BLaER1 treated with 17β-estradiol and CSF1 and Interleukin-3, amounts not matched to agents 10 nM and 100 nM (cell line): Measurements from ENCODE around the gene PANX1.

Experiments
- H3K27ac ChIP-seq, 11 experiments: shearing (Covaris generic); formaldehyde crosslinking; 2 replicates each; pipeline ENCODE4 v1.8.1; 2022
- H3K27me3 ChIP-seq, 11 experiments: shearing (Covaris generic); formaldehyde crosslinking; 2 replicates each; pipeline ENCODE4 v1.8.1; 2022
- H3K36me3 ChIP-seq, 11 experiments: shearing (Covaris generic); formaldehyde crosslinking; 2 replicates each; pipeline ENCODE4 v1.8.1; 2022
- H3K4me1 ChIP-seq, 10 experiments: shearing (Covaris generic); formaldehyde crosslinking; 2 replicates each; pipeline ENCODE4 v1.8.1; 2022
- H3K4me2 ChIP-seq, 11 experiments: shearing (Covaris generic); formaldehyde crosslinking; 2 replicates each; pipeline ENCODE4 v1.8.1; 2022
- H3K4me3 ChIP-seq, 10 experiments: shearing (Covaris generic); formaldehyde crosslinking; 2 replicates each; pipeline ENCODE4 v1.8.1; 2022
- H3K9ac ChIP-seq, 11 experiments: shearing (Covaris generic); formaldehyde crosslinking; 2 replicates each; pipeline ENCODE4 v1.8.1; 2022
- H3K9me3 ChIP-seq, 11 experiments: shearing (Covaris generic); formaldehyde crosslinking; replicated peaks in 1 of 11; 2 replicates each; pipeline ENCODE4 v1.8.1; 2022
- H4K20me1 ChIP-seq, 11 experiments: shearing (Covaris generic); formaldehyde crosslinking; 2 replicates each; pipeline ENCODE4 v1.8.1; 2022
- Cebpa-rat ChIP-seq, 11 experiments: shearing (Covaris generic); IDR thresholded peaks; 2 replicates each; pipeline ENCODE4 v1.8.1; 2022

Gene PANX1

GRCh38 chr11:94181943-94182342, 53.3 kb downstream of the PANX1 start:
- Histone ChIP-seq H3K9ac (no peak overlapping the region), H4K20me1 (peaks cover 0 to 38% (median 5%) of the 10 kb centered on the region in 11 experiments; a peak in 12 of 22 replicates), H3K9me3 (no peaks in the 10 kb centered on the region; a peak in 1 of 22 replicates), H3K4me3 (no peak overlapping the region), H3K27ac (no peak overlapping the region), H3K27me3 (no peaks in the 10 kb centered on the region), H3K4me2 (no peak overlapping the region), H3K4me1 (peaks cover 16 to 30% (median 27%) of the 10 kb centered on the region in 10 experiments), H3K36me3 (peaks cover 52 to 87% (median 76%) of the 10 kb centered on the region in 11 experiments)
- TF ChIP-seq Cebpa-rat (IDR thresholded peaks at IDR 0.05): no peak

GRCh38 chr11:94183251-94183885, 54.7 kb downstream of the PANX1 start:
- Histone ChIP-seq H3K36me3 (peaks cover 41 to 78% (median 66%) of the 10 kb centered on the region in 11 experiments), H3K27me3 (no peaks in the 10 kb centered on the region), H3K27ac (no peak overlapping the region; a peak in 2 of 22 replicates), H3K9ac (no peak overlapping the region), H3K9me3 (no peaks in the 10 kb centered on the region), H4K20me1 (peaks cover 0 to 28% (median 4%) of the 10 kb centered on the region in 11 experiments; a peak in 11 of 22 replicates), H3K4me2 (peak overlapping the region in 10 of 11 experiments; percentile 10 to 81 (median 58); a peak in 11 of 22 replicates), H3K4me1 (peaks cover 16 to 30% (median 27%) of the 10 kb centered on the region in 10 experiments), H3K4me3 (no peak overlapping the region)
- no peak for TF ChIP-seq Cebpa-rat (IDR thresholded peaks at IDR 0.05)

- no peak for TF ChIP-seq Cebpa-rat (IDR thresholded peaks at IDR 0.05)
These were observed 55.2 kb downstream of the PANX1 start for GRCh38 chr11:94183886-94184264.

GRCh38 chr11:94184362-94184761, 55.7 kb downstream of the PANX1 start:
- H3K9me3 ChIP-seq: peaks cover 0 to 8% (median 0%) of the 10 kb centered on the region in 11 experiments; a peak in 5 of 22 replicates
- no peak for TF ChIP-seq Cebpa-rat (IDR thresholded peaks at IDR 0.05)
- H4K20me1 ChIP-seq: peaks cover 0 to 23% (median 3%) of the 10 kb centered on the region in 11 experiments; a peak in 8 of 22 replicates
- H3K4me2 ChIP-seq: peak overlapping the region; percentile 44 to 81 (median 59)
- peak overlapping the region in 7 of 11 experiments; percentile 4 to 50 (median 15); a peak in 7 of 22 replicates for H3K27ac ChIP-seq
- H3K4me1 ChIP-seq: peaks cover 16 to 30% (median 27%) of the 10 kb centered on the region in 10 experiments
- peaks cover 31 to 68% (median 56%) of the 10 kb centered on the region in 11 experiments for H3K36me3 ChIP-seq
- H3K9ac ChIP-seq: peak overlapping the region in 2 of 11 experiments; percentile 13 to 27; a peak in 2 of 22 replicates
- H3K27me3 ChIP-seq: no peaks in the 10 kb centered on the region
- peak overlapping the region in 1 of 10 experiments; percentile 15; a peak in 1 of 20 replicates for H3K4me3 ChIP-seq

More at GRCh38 chr11:94183886-94184264, 55.2 kb downstream of the PANX1 start:
- peaks cover 16 to 30% (median 27%) of the 10 kb centered on the region in 10 experiments for H3K4me1 ChIP-seq
- H3K36me3 ChIP-seq: peaks cover 36 to 73% (median 61%) of the 10 kb centered on the region in 11 experiments
- H3K27me3 ChIP-seq: no peaks in the 10 kb centered on the region
- peak overlapping the region in 3 of 11 experiments; percentile 15 to 50 (median 27); a peak in 3 of 22 replicates for H3K27ac ChIP-seq
- peaks cover 0 to 3% (median 0%) of the 10 kb centered on the region in 11 experiments; a peak in 5 of 22 replicates for H3K9me3 ChIP-seq
- no peak overlapping the region; a peak in 1 of 22 replicates for H3K9ac ChIP-seq
- H3K4me3 ChIP-seq: no peak overlapping the region
- H3K4me2 ChIP-seq: peak overlapping the region; percentile 44 to 81 (median 59); a peak in 21 of 22 replicates
- H4K20me1 ChIP-seq: peaks cover 0 to 23% (median 3%) of the 10 kb centered on the region in 11 experiments; a peak in 8 of 22 replicates

GRCh38 chr11:94184846-94185245, 56.2 kb downstream of the PANX1 start:
- H3K27ac ChIP-seq: peak overlapping the region in 6 of 11 experiments; percentile 4 to 50 (median 16); a peak in 7 of 22 replicates
- H3K4me2 ChIP-seq: peak overlapping the region; percentile 44 to 81 (median 59); a peak in 19 of 22 replicates
- H3K9ac ChIP-seq: peak overlapping the region in 2 of 11 experiments; percentile 13 to 27; a peak in 2 of 22 replicates
- no peak for TF ChIP-seq Cebpa-rat (IDR thresholded peaks at IDR 0.05)
- peaks cover 16 to 30% (median 27%) of the 10 kb centered on the region in 10 experiments for H3K4me1 ChIP-seq
- H3K9me3 ChIP-seq: peaks cover 0 to 8% (median under 1%) of the 10 kb centered on the region in 11 experiments; a peak in 5 of 22 replicates
- peaks cover 27 to 63% (median 51%) of the 10 kb centered on the region in 11 experiments for H3K36me3 ChIP-seq
- H4K20me1 ChIP-seq: peaks cover 0 to 22% (median 3%) of the 10 kb centered on the region in 11 experiments; a peak in 8 of 22 replicates
- H3K27me3 ChIP-seq: no peaks in the 10 kb centered on the region
- peak overlapping the region in 1 of 10 experiments; percentile 15; a peak in 1 of 20 replicates for H3K4me3 ChIP-seq

GRCh38 chr11:94185416-94186084, 56.9 kb downstream of the PANX1 start:
- H3K9me3 ChIP-seq: peaks cover 0 to 8% (median 5%) of the 10 kb centered on the region in 11 experiments; a peak in 6 of 22 replicates
- H3K36me3 ChIP-seq: peaks cover 20 to 56% (median 44%) of the 10 kb centered on the region in 11 experiments
- TF ChIP-seq Cebpa-rat (IDR thresholded peaks at IDR 0.05): no peak
- H3K4me3 ChIP-seq: no peak overlapping the region; a peak in 1 of 20 replicates
- no peak overlapping the region for H3K9ac ChIP-seq
- H3K27me3 ChIP-seq: no peaks in the 10 kb centered on the region
- H3K4me1 ChIP-seq: peaks cover 16 to 30% (median 27%) of the 10 kb centered on the region in 10 experiments
- H4K20me1 ChIP-seq: peaks cover 0 to 17% (median 3%) of the 10 kb centered on the region in 11 experiments; a peak in 8 of 22 replicates
- peak overlapping the region in 1 of 11 experiments; percentile 17; a peak in 2 of 22 replicates for H3K27ac ChIP-seq
- H3K4me2 ChIP-seq: peak overlapping the region in 10 of 11 experiments; percentile 47 to 81 (median 60); a peak in 11 of 22 replicates

GRCh38 chr11:94186342-94187203, 57.9 kb downstream of the PANX1 start:
- H3K27me3 ChIP-seq: no peaks in the 10 kb centered on the region
- H3K36me3 ChIP-seq: peaks cover 9 to 46% (median 34%) of the 10 kb centered on the region in 11 experiments; a peak in 21 of 22 replicates
- H3K9me3 ChIP-seq: peaks cover 0 to 8% (median 5%) of the 10 kb centered on the region in 11 experiments; a peak in 6 of 22 replicates
- H3K4me1 ChIP-seq: peaks cover 16 to 30% (median 27%) of the 10 kb centered on the region in 10 experiments
- peaks cover 0 to 17% (median 3%) of the 10 kb centered on the region in 11 experiments; a peak in 8 of 22 replicates for H4K20me1 ChIP-seq
- H3K4me2 ChIP-seq: no peak overlapping the region
- H3K4me3 ChIP-seq: no peak overlapping the region
- no peak for TF ChIP-seq Cebpa-rat (IDR thresholded peaks at IDR 0.05)
- no peak overlapping the region for H3K27ac ChIP-seq
- H3K9ac ChIP-seq: no peak overlapping the region

GRCh38 chr11:94193288-94193687, 64.6 kb downstream of the PANX1 start:
- H3K9me3 ChIP-seq: peaks cover 0 to 16% (median 5%) of the 10 kb centered on the region in 11 experiments; a peak in 8 of 22 replicates
- H3K27ac ChIP-seq: no peak overlapping the region
- no peak for TF ChIP-seq Cebpa-rat (IDR thresholded peaks at IDR 0.05)
- H3K4me1 ChIP-seq: peaks cover 0 to 6% (median 0%) of the 10 kb centered on the region in 10 experiments; a peak in 1 of 20 replicates
- no peaks in the 10 kb centered on the region for H3K27me3 ChIP-seq
- H4K20me1 ChIP-seq: no peaks in the 10 kb centered on the region
- H3K4me3 ChIP-seq: no peak overlapping the region
- no peak overlapping the region for H3K4me2 ChIP-seq
- no peak overlapping the region for H3K9ac ChIP-seq
- H3K36me3 ChIP-seq: no peaks in the 10 kb centered on the region; a peak in 1 of 22 replicates
